Upper lobe of left lung (tissue), 4 donors: Measurements from ENCODE around the gene CDHR2.

Experiments used
- CTCF ChIP-seq, 6 experiments: fragments of 450-650 bp in 4 of 6; fragments of 200-600 bp in 2 of 6; sonication (generic) in 2 of 6; IDR thresholded peaks; one replicate each; pipeline ENCODE4 v1.5.1; 2016 to 2019; ENCODE audit warnings: antibody characterized with exemption in 6 of 6
- EP300 ChIP-seq, 4 donors: sonication (generic); formaldehyde crosslinking; IDR thresholded peaks; one replicate each; pipeline ENCODE4 v1.5.1; 2017; ENCODE audit warnings: antibody characterized with exemption in 4 of 4, control low read depth in 2 of 4
- POLR2A ChIP-seq, 4 donors: fragments of 450-650 bp; IDR thresholded peaks; one replicate each; pipeline ENCODE4 v1.5.1; 2016 to 2017; ENCODE audit warnings: antibody characterized with exemption in 4 of 4, mild to moderate bottlenecking in 2 of 4
- POLR2AphosphoS5 ChIP-seq, 2 donors: sonication (generic); formaldehyde crosslinking; IDR thresholded peaks; one replicate each; pipeline ENCODE4 v1.5.1; 2017; ENCODE audit warnings: antibody characterized with exemption in 2 of 2

GRCh38 chr5:176595386-176595943, 46.3 kb downstream of the CDHR2 start:
- TF ChIP-seq POLR2AphosphoS5 (IDR thresholded peaks at IDR 0.05), result no peak
- TF ChIP-seq CTCF (IDR thresholded peaks at IDR 0.05), result no peak
- TF ChIP-seq EP300 (IDR thresholded peaks at IDR 0.05), result no peak
- no peak for TF ChIP-seq POLR2A (IDR thresholded peaks at IDR 0.05)
